IPS-20b (cell line): ENCODE results near the gene ATP23.

Experiments
- H3K27ac ChIP-seq: one replicate; pipeline ENCODE4 v1.5.1; 2013; ENCODE audit warnings: low read length
- H3K27me3 ChIP-seq: 2 replicates; pipeline ENCODE4 v1.6.1; 2013; ENCODE audit warnings: mild to moderate bottlenecking, low read length, inconsistent platforms; ENCODE audit not compliant: insufficient read depth
- H3K36me3 ChIP-seq: 2 replicates; pipeline ENCODE4 v1.6.1; 2013; ENCODE audit warnings: low read depth, mild to moderate bottlenecking, inconsistent platforms, low read length, moderate library complexity; ENCODE audit not compliant: insufficient read depth
- H3K4me1 ChIP-seq: 2 replicates; pipeline ENCODE4 v1.6.1; 2013; ENCODE audit warnings: mild to moderate bottlenecking, control low read depth, inconsistent platforms, low read length, moderate library complexity; ENCODE audit not compliant: insufficient read depth
- H3K4me3 ChIP-seq: 2 replicates; pipeline ENCODE4 v1.5.1; 2013; ENCODE audit warnings: mild to moderate bottlenecking, low read length, inconsistent platforms
- H3K9ac ChIP-seq: 2 replicates; pipeline ENCODE4 v1.6.1; 2013; ENCODE audit warnings: low read depth, mild to moderate bottlenecking, inconsistent platforms, low read length, moderate library complexity
- H3K9me3 ChIP-seq: 2 replicates; pipeline ENCODE4 v1.6.1; 2013; ENCODE audit warnings: mild to moderate bottlenecking, low read depth, low read length, inconsistent platforms; ENCODE audit not compliant: insufficient read depth

The ATP23 gene

GRCh38 chr12:57898308-57898970 lies 42.9 kb upstream of the ATP23 start:
- H3K9me3 ChIP-seq = no peaks in the 10 kb centered on the region
- H3K36me3 ChIP-seq = no peaks in the 10 kb centered on the region
- H3K27ac ChIP-seq = no peak overlapping the region
- no peak overlapping the region for H3K4me3 ChIP-seq
- peaks cover 29% of the 10 kb centered on the region for H3K27me3 ChIP-seq
- H3K4me1 ChIP-seq = peaks cover 19% of the 10 kb centered on the region; the same call in 1 of the 2 replicates
- H3K9ac ChIP-seq = no peak overlapping the region

DNA sequence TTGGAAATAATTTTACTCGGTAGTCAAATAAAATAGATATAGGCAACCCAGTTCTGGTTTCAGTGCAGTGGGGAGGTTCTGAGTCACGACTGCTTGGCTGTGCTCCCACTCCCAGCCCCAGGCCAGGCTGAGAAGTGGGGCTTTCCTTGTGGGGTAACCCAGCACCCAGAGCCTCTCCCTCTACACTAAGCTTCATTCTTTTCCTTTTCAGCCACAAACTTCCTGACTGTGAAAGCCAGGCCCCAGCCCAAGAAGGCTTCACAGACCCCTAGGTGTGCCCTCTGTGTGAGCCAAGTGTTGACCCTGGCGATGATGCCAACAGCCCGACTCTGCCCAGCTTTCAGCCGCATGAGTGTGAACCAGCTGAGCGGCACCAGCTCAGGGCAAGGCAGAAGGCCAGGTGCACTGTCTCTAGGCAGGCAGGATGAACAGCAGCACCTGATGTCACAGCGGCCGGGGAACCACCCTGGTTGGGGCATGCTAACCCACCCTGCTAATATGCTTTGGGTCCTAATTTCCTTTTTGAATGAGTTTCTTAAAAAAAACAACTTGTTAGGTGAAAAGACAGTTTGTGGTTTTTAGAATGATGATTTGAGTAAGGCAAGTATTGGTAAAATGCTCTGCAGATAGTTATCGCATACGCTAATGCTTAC lies 42.2 kb upstream of the ATP23 start:
- Histone ChIP-seq H3K36me3 (no peaks in the 10 kb centered on the region), H3K27ac (no peak overlapping the region), H3K4me3 (no peak overlapping the region), H3K27me3 (peaks cover 30% of the 10 kb centered on the region), H3K9ac (no peak overlapping the region), H3K4me1 (peaks cover 12% of the 10 kb centered on the region; the same call in 1 of the 2 replicates), H3K9me3 (no peaks in the 10 kb centered on the region)

DNA sequence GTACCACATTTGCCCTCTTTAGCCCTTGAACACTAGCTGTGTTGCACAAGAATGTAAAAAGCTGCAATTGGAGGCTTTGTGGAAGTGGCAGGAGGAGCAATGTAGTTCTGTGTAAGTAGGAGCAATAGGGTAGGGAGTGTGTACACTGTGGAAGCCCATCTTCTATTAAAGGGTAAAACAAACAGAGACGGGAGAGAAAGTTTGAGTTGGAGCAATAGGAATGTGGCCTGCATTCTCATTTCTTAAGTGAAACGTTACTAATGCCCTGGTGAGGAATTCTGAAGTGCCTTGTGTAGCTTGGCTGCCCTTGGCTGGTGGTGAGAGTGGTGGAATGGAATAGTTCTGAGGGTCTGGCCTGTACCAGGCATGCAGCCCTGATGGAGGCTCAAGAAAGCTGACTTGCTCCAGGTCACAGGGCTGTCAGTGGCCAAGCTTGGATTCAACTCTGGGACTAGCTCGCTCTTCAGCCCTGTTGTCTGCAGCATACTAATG lies 38.8 kb upstream of the ATP23 start:
- Histone ChIP-seq H3K4me3 (no peak overlapping the region), H3K9me3 (no peaks in the 10 kb centered on the region), H3K27ac (no peak overlapping the region), H3K36me3 (no peaks in the 10 kb centered on the region), H3K27me3 (peaks cover 23% of the 10 kb centered on the region), H3K9ac (no peak overlapping the region), H3K4me1 (no peaks in the 10 kb centered on the region)

DNA sequence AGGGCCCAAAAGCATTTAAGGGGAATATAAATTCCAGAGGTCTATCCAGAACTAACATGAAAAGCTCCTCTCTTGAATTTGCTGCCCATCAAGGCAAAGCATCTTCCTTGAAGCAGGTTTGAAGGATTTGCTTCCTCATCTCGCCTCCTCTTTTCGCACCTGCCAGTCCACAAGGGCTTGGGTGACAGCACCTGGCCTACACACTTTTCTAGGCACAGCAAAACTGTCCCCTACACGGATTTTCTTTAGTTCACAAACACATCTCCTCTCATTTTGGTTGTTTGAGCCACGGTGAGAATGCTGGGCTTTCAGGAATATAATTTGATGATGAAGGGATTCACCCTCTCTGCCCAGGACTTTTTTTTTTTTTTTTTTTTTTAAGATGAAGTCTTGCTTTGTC lies 36.9 kb upstream of the ATP23 start:
- Histone ChIP-seq H3K27me3 (peaks cover 13% of the 10 kb centered on the region; the same call in 1 of the 2 replicates), H3K4me3 (no peak overlapping the region), H3K9ac (no peak overlapping the region), H3K4me1 (no peaks in the 10 kb centered on the region), H3K27ac (no peak overlapping the region), H3K9me3 (no peaks in the 10 kb centered on the region), H3K36me3 (no peaks in the 10 kb centered on the region)

DNA sequence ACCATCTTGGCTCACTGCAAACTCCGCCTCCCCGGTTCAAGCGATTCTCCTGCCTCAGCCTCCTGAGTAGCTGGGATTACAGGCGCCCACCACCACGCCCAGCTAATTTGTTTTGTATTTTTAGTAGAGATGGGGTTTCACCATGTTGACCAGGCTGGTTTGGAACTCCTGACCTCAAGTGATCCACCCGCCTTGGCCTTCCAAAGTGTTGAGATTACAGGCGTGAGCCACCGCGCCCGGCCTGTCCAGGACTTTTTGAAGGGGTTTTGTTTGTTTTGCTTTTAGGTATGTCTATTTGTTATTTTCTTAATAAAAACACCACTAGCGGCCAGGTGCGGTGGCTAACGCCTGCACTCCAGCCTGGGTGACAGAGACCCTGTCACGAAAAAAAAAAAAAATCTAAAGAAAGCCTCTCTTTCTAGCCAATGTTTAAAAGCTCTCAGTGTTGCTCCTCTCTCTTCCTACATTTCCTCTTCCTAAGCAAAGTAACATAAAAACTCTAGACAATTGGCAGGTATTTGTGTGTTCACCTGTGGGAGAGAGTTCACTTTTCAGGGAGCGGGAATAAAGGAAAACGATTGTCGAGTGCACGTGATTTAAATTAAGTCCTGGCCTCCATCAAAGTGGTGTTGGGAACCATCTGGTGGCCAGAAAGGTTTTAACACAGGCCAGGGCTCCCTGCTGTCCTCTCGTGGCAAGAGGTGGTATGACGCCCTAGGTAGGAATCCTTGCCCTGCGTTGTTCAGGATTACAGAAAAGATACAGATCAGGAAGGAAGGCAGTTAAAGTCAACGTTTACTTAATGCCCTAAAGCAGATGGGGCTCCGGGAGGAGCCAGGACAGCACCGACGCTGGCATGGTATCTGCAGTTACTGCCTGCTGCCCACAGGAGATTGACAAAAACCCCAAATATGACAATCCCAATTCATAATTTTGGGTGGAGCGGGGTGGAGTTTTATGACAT lies 36.2 kb upstream of the ATP23 start:
- H3K4me1 ChIP-seq = no peaks in the 10 kb centered on the region
- H3K27me3 ChIP-seq = peaks cover 13% of the 10 kb centered on the region; the same call in 1 of the 2 replicates
- no peaks in the 10 kb centered on the region for H3K36me3 ChIP-seq
- no peaks in the 10 kb centered on the region for H3K9me3 ChIP-seq
- H3K9ac ChIP-seq = no peak overlapping the region
- H3K27ac ChIP-seq = no peak overlapping the region
- H3K4me3 ChIP-seq = no peak overlapping the region

GRCh38 chr12:57905812-57906475 lies 35.4 kb upstream of the ATP23 start:
- Histone ChIP-seq H3K27me3 (peaks cover 13% of the 10 kb centered on the region; the same call in 1 of the 2 replicates), H3K9ac (no peak overlapping the region), H3K36me3 (no peaks in the 10 kb centered on the region), H3K4me1 (no peaks in the 10 kb centered on the region), H3K9me3 (no peaks in the 10 kb centered on the region), H3K27ac (no peak overlapping the region), H3K4me3 (no peak overlapping the region)

- H3K27me3 ChIP-seq = peaks cover 13% of the 10 kb centered on the region; the same call in 1 of the 2 replicates
These were observed 34.5 kb upstream of the ATP23 start for GRCh38 chr12:57906821-57907220.

GRCh38 chr12:57907281-57907680 lies 34.1 kb upstream of the ATP23 start:
- Histone ChIP-seq H3K9ac (no peak overlapping the region), H3K4me1 (no peaks in the 10 kb centered on the region), H3K9me3 (no peaks in the 10 kb centered on the region), H3K27me3 (peaks cover 13% of the 10 kb centered on the region; the same call in 1 of the 2 replicates), H3K4me3 (no peak overlapping the region), H3K27ac (no peak overlapping the region), H3K36me3 (no peaks in the 10 kb centered on the region)

More at GRCh38 chr12:57906821-57907220, 34.5 kb upstream of the ATP23 start:
- Histone ChIP-seq H3K27ac (no peak overlapping the region), H3K4me1 (no peaks in the 10 kb centered on the region), H3K36me3 (no peaks in the 10 kb centered on the region), H3K9me3 (no peaks in the 10 kb centered on the region), H3K4me3 (no peak overlapping the region), H3K9ac (no peak overlapping the region)

- Histone ChIP-seq H3K27me3 (peaks cover 13% of the 10 kb centered on the region; the same call in 1 of the 2 replicates), H3K9ac (no peak overlapping the region), H3K36me3 (no peaks in the 10 kb centered on the region), H3K27ac (no peak overlapping the region), H3K4me3 (no peak overlapping the region), H3K9me3 (no peaks in the 10 kb centered on the region), H3K4me1 (no peaks in the 10 kb centered on the region)
These were observed 32.9 kb upstream of the ATP23 start for GRCh38 chr12:57908511-57908910.

GRCh38 chr12:57909056-57909455 lies 32.3 kb upstream of the ATP23 start:
- H3K4me3 ChIP-seq = no peak overlapping the region
- no peak overlapping the region for H3K9ac ChIP-seq
- H3K4me1 ChIP-seq = no peaks in the 10 kb centered on the region
- H3K27me3 ChIP-seq = peaks cover 12% of the 10 kb centered on the region; the same call in 1 of the 2 replicates
- H3K36me3 ChIP-seq = no peaks in the 10 kb centered on the region
- H3K9me3 ChIP-seq = no peaks in the 10 kb centered on the region
- no peak overlapping the region for H3K27ac ChIP-seq

DNA sequence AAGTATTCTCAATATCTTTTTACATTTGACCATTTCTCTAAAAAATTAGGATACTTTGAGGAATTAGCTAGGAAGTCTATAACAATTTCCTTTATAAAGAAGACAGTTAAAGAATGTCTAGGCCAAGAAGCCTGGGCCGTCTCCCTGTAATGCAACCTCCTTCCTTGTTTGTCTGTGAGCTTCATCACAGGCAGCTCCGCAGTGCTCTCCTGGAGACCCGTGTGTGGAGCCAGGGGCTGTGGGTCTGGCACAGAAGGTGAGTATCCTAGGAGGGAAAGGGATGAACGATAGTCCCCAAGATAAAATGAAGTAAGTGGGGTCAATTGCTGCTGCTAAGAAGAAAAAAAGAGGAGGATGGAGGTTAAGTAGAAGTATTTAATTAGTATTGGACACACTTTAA lies 31.8 kb upstream of the ATP23 start:
- Histone ChIP-seq H3K9ac (no peak overlapping the region), H3K9me3 (no peaks in the 10 kb centered on the region), H3K36me3 (no peaks in the 10 kb centered on the region), H3K4me1 (no peaks in the 10 kb centered on the region), H3K27me3 (peaks cover 7% of the 10 kb centered on the region), H3K4me3 (no peak overlapping the region), H3K27ac (no peak overlapping the region)
